ENCODE data around the gene ARNT2.

The ARNT2 gene

GRCh38 chr15:80414546-80415357 lies 10.6 kb downstream of the ARNT2 start:
- H3K9ac ChIP-seq (ENCODE audit: low read depth, low read length) = no peak overlapping the region
- H3K36me3 ChIP-seq (ENCODE audit: insufficient read depth, low read depth, low read length) = no peaks in the 10 kb centered on the region
- H3K27me3 ChIP-seq (ENCODE audit: insufficient read depth, low read length) = no peaks in the 10 kb centered on the region
- H3K4me3 ChIP-seq (ENCODE audit: low read length) = no peak overlapping the region
- H3K9me3 ChIP-seq (ENCODE audit: insufficient read depth, low read depth, low read length) = no peaks in the 10 kb centered on the region
- H3K27ac ChIP-seq (ENCODE audit: low read length) = no peak overlapping the region
- no peaks in the 10 kb centered on the region for H3K4me1 ChIP-seq (ENCODE audit: insufficient read depth, low read length)

- Histone ChIP-seq H3K4me1 (ENCODE audit: insufficient read depth, low read length) (no peaks in the 10 kb centered on the region), H3K4me3 (ENCODE audit: low read length) (no peak overlapping the region), H3K27me3 (ENCODE audit: insufficient read depth, low read length) (no peaks in the 10 kb centered on the region), H3K9ac (ENCODE audit: low read depth, low read length) (no peak overlapping the region), H3K27ac (ENCODE audit: low read length) (no peak overlapping the region), H3K36me3 (ENCODE audit: insufficient read depth, low read depth, low read length) (no peaks in the 10 kb centered on the region), H3K9me3 (ENCODE audit: insufficient read depth, low read depth, low read length) (no peaks in the 10 kb centered on the region)
Observed at GRCh38 chr15:80415358-80415670, 11.1 kb downstream of the ARNT2 start.

GRCh38 chr15:80416702-80417101 lies 12.5 kb downstream of the ARNT2 start:
- no peak overlapping the region for H3K9ac ChIP-seq (ENCODE audit: low read depth, low read length)

GRCh38 chr15:80418892-80419537 lies 14.8 kb downstream of the ARNT2 start:
- no peaks in the 10 kb centered on the region for H3K27me3 ChIP-seq (ENCODE audit: insufficient read depth, low read length)
- H3K27ac ChIP-seq (ENCODE audit: low read length) = no peak overlapping the region
- no peak overlapping the region for H3K4me3 ChIP-seq (ENCODE audit: low read length)
- H3K9ac ChIP-seq (ENCODE audit: low read depth, low read length) = no peak overlapping the region
- no peaks in the 10 kb centered on the region for H3K36me3 ChIP-seq (ENCODE audit: insufficient read depth, low read depth, low read length)
- H3K4me1 ChIP-seq (ENCODE audit: insufficient read depth, low read length) = no peaks in the 10 kb centered on the region
- no peaks in the 10 kb centered on the region for H3K9me3 ChIP-seq (ENCODE audit: insufficient read depth, low read depth, low read length)

More at GRCh38 chr15:80416702-80417101, 12.5 kb downstream of the ARNT2 start:
- no peaks in the 10 kb centered on the region for H3K27me3 ChIP-seq (ENCODE audit: insufficient read depth, low read length)
- no peaks in the 10 kb centered on the region for H3K4me1 ChIP-seq (ENCODE audit: insufficient read depth, low read length)
- no peak overlapping the region for H3K4me3 ChIP-seq (ENCODE audit: low read length)
- H3K9me3 ChIP-seq (ENCODE audit: insufficient read depth, low read depth, low read length) = no peaks in the 10 kb centered on the region
- H3K27ac ChIP-seq (ENCODE audit: low read length) = no peak overlapping the region
- H3K36me3 ChIP-seq (ENCODE audit: insufficient read depth, low read depth, low read length) = no peaks in the 10 kb centered on the region

GRCh38 chr15:80419546-80419945 lies 15.4 kb downstream of the ARNT2 start:
- no peak overlapping the region for H3K27ac ChIP-seq (ENCODE audit: low read length)
- H3K36me3 ChIP-seq (ENCODE audit: insufficient read depth, low read depth, low read length) = no peaks in the 10 kb centered on the region
- no peak overlapping the region for H3K9ac ChIP-seq (ENCODE audit: low read depth, low read length)
- H3K27me3 ChIP-seq (ENCODE audit: insufficient read depth, low read length) = no peaks in the 10 kb centered on the region
- H3K4me3 ChIP-seq (ENCODE audit: low read length) = no peak overlapping the region
- H3K4me1 ChIP-seq (ENCODE audit: insufficient read depth, low read length) = no peaks in the 10 kb centered on the region
- no peaks in the 10 kb centered on the region for H3K9me3 ChIP-seq (ENCODE audit: insufficient read depth, low read depth, low read length)

GRCh38 chr15:80420658-80421057 lies 16.5 kb downstream of the ARNT2 start:
- Histone ChIP-seq H3K27ac (ENCODE audit: low read length) (no peak overlapping the region), H3K27me3 (ENCODE audit: insufficient read depth, low read length) (no peaks in the 10 kb centered on the region), H3K9ac (ENCODE audit: low read depth, low read length) (no peak overlapping the region), H3K4me1 (ENCODE audit: insufficient read depth, low read length) (no peaks in the 10 kb centered on the region), H3K4me3 (ENCODE audit: low read length) (no peak overlapping the region), H3K9me3 (ENCODE audit: insufficient read depth, low read depth, low read length) (no peaks in the 10 kb centered on the region), H3K36me3 (ENCODE audit: insufficient read depth, low read depth, low read length) (no peaks in the 10 kb centered on the region)

- H3K9ac ChIP-seq (ENCODE audit: low read depth, low read length) = no peak overlapping the region
- H3K4me1 ChIP-seq (ENCODE audit: insufficient read depth, low read length) = no peaks in the 10 kb centered on the region
- no peaks in the 10 kb centered on the region for H3K9me3 ChIP-seq (ENCODE audit: insufficient read depth, low read depth, low read length)
- H3K36me3 ChIP-seq (ENCODE audit: insufficient read depth, low read depth, low read length) = no peaks in the 10 kb centered on the region
- no peak overlapping the region for H3K27ac ChIP-seq (ENCODE audit: low read length)
- no peak overlapping the region for H3K4me3 ChIP-seq (ENCODE audit: low read length)
- H3K27me3 ChIP-seq (ENCODE audit: insufficient read depth, low read length) = no peaks in the 10 kb centered on the region
Observed at GRCh38 chr15:80423215-80423614, 19.0 kb downstream of the ARNT2 start.

- no peak overlapping the region for H3K4me3 ChIP-seq (ENCODE audit: low read length)
- H3K9me3 ChIP-seq (ENCODE audit: insufficient read depth, low read depth, low read length) = no peaks in the 10 kb centered on the region
- H3K36me3 ChIP-seq (ENCODE audit: insufficient read depth, low read depth, low read length) = no peaks in the 10 kb centered on the region
- no peaks in the 10 kb centered on the region for H3K4me1 ChIP-seq (ENCODE audit: insufficient read depth, low read length)
- H3K9ac ChIP-seq (ENCODE audit: low read depth, low read length) = no peak overlapping the region
- no peaks in the 10 kb centered on the region for H3K27me3 ChIP-seq (ENCODE audit: insufficient read depth, low read length)
- H3K27ac ChIP-seq (ENCODE audit: low read length) = no peak overlapping the region
Observed at GRCh38 chr15:80424381-80424780, 20.2 kb downstream of the ARNT2 start.

GRCh38 chr15:80426316-80426715 lies 22.1 kb downstream of the ARNT2 start:
- Histone ChIP-seq H3K27ac (ENCODE audit: low read length) (no peak overlapping the region), H3K9ac (ENCODE audit: low read depth, low read length) (no peak overlapping the region), H3K27me3 (ENCODE audit: insufficient read depth, low read length) (no peaks in the 10 kb centered on the region)

GRCh38 chr15:80429964-80430363 lies 25.8 kb downstream of the ARNT2 start:
- H3K27ac ChIP-seq (ENCODE audit: low read length) = no peak overlapping the region
- H3K36me3 ChIP-seq (ENCODE audit: insufficient read depth, low read depth, low read length) = no peaks in the 10 kb centered on the region
- no peaks in the 10 kb centered on the region for H3K4me1 ChIP-seq (ENCODE audit: insufficient read depth, low read length)
- H3K4me3 ChIP-seq (ENCODE audit: low read length) = no peak overlapping the region
- no peak overlapping the region for H3K9ac ChIP-seq (ENCODE audit: low read depth, low read length)
- no peaks in the 10 kb centered on the region for H3K9me3 ChIP-seq (ENCODE audit: insufficient read depth, low read depth, low read length)
- H3K27me3 ChIP-seq (ENCODE audit: insufficient read depth, low read length) = no peaks in the 10 kb centered on the region

More at GRCh38 chr15:80426316-80426715, 22.1 kb downstream of the ARNT2 start:
- H3K9me3 ChIP-seq (ENCODE audit: insufficient read depth, low read depth, low read length) = no peaks in the 10 kb centered on the region
- no peak overlapping the region for H3K4me3 ChIP-seq (ENCODE audit: low read length)
- H3K4me1 ChIP-seq (ENCODE audit: insufficient read depth, low read length) = no peaks in the 10 kb centered on the region
- no peaks in the 10 kb centered on the region for H3K36me3 ChIP-seq (ENCODE audit: insufficient read depth, low read depth, low read length)

- no peaks in the 10 kb centered on the region for H3K4me1 ChIP-seq (ENCODE audit: insufficient read depth, low read length)
- no peaks in the 10 kb centered on the region for H3K27me3 ChIP-seq (ENCODE audit: insufficient read depth, low read length)
- H3K4me3 ChIP-seq (ENCODE audit: low read length) = no peak overlapping the region
- no peaks in the 10 kb centered on the region for H3K36me3 ChIP-seq (ENCODE audit: insufficient read depth, low read depth, low read length)
- no peak overlapping the region for H3K9ac ChIP-seq (ENCODE audit: low read depth, low read length)
- H3K27ac ChIP-seq (ENCODE audit: low read length) = no peak overlapping the region
- H3K9me3 ChIP-seq (ENCODE audit: insufficient read depth, low read depth, low read length) = no peaks in the 10 kb centered on the region
Observed at GRCh38 chr15:80431635-80432344, 27.6 kb downstream of the ARNT2 start.

GRCh38 chr15:80432345-80432702 lies 28.1 kb downstream of the ARNT2 start:
- Histone ChIP-seq H3K36me3 (ENCODE audit: insufficient read depth, low read depth, low read length) (no peaks in the 10 kb centered on the region), H3K9ac (ENCODE audit: low read depth, low read length) (no peak overlapping the region), H3K4me3 (ENCODE audit: low read length) (no peak overlapping the region), H3K27me3 (ENCODE audit: insufficient read depth, low read length) (no peaks in the 10 kb centered on the region), H3K27ac (ENCODE audit: low read length) (no peak overlapping the region), H3K9me3 (ENCODE audit: insufficient read depth, low read depth, low read length) (no peaks in the 10 kb centered on the region), H3K4me1 (ENCODE audit: insufficient read depth, low read length) (0 out of 2 replicates have a peak, but pooled peaks cover 1% of the 10 kb centered on the region)
